ENCODE measurements around the gene MMP25.

MMP25 gene

DNA sequence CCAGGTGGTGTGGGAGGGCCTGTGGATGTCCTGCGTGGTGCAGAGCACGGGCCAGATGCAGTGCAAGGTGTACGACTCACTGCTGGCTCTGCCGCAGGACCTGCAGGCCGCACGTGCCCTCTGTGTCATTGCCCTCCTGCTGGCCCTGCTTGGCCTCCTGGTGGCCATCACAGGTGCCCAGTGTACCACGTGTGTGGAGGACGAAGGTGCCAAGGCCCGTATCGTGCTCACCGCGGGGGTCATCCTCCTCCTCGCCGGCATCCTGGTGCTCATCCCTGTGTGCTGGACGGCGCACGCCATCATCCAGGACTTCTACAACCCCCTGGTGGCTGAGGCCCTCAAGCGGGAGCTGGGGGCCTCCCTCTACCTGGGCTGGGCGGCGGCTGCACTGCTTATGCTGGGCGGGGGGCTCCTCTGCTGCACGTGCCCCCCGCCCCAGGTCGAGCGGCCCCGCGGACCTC lies 32.8 kb upstream of the MMP25 start:
- no peak for TF ChIP-seq SIN3A (IDR thresholded peaks at IDR 0.05; ENCODE audit: borderline replicate concordance, insufficient read depth, low read length)
- TF ChIP-seq POLR2AphosphoS5 (IDR thresholded peaks at IDR 0.05; ENCODE audit: low read depth, low read length) = no peak
- TF ChIP-seq REST (IDR thresholded peaks at IDR 0.05; ENCODE audit: insufficient read depth in 1 of 2, low read depth in 2 of 2, low read length in 2 of 2) = no peak
- TF ChIP-seq FOXP2 (optimal IDR thresholded peaks at IDR 0.05; ENCODE audit: borderline replicate concordance, extremely low read depth, extremely low read length, insufficient read depth) = no peak
- no peak for TF ChIP-seq TAF1 (IDR thresholded peaks at IDR 0.05; ENCODE audit: borderline replicate concordance, insufficient read depth, low read length)

- no peak for TF ChIP-seq FOXP2 (optimal IDR thresholded peaks at IDR 0.05; ENCODE audit: borderline replicate concordance, extremely low read depth, extremely low read length, insufficient read depth)
- TF ChIP-seq POLR2AphosphoS5 (IDR thresholded peaks at IDR 0.05; ENCODE audit: low read depth, low read length) = no peak
- TF ChIP-seq REST (IDR thresholded peaks at IDR 0.05; ENCODE audit: insufficient read depth in 1 of 2, low read depth in 2 of 2, low read length in 2 of 2) = no peak
- TF ChIP-seq TAF1 (IDR thresholded peaks at IDR 0.05; ENCODE audit: borderline replicate concordance, insufficient read depth, low read length) = no peak
- TF ChIP-seq SIN3A (IDR thresholded peaks at IDR 0.05; ENCODE audit: borderline replicate concordance, insufficient read depth, low read length) = no peak
Measured at GRCh38 chr16:3013998-3014690, 32.2 kb upstream of the MMP25 start.

GRCh38 chr16:3014971-3015370 lies 31.4 kb upstream of the MMP25 start:
- TF ChIP-seq REST (IDR thresholded peaks at IDR 0.05; ENCODE audit: insufficient read depth in 1 of 2, low read depth in 2 of 2, low read length in 2 of 2) (no peak), TAF1 (IDR thresholded peaks at IDR 0.05; ENCODE audit: borderline replicate concordance, insufficient read depth, low read length) (no peak), POLR2AphosphoS5 (IDR thresholded peaks at IDR 0.05; ENCODE audit: low read depth, low read length) (no peak), SIN3A (IDR thresholded peaks at IDR 0.05; ENCODE audit: borderline replicate concordance, insufficient read depth, low read length) (no peak), FOXP2 (optimal IDR thresholded peaks at IDR 0.05; ENCODE audit: borderline replicate concordance, extremely low read depth, extremely low read length, insufficient read depth) (no peak)

GRCh38 chr16:3015865-3016521 lies 30.4 kb upstream of the MMP25 start:
- TF ChIP-seq SIN3A (IDR thresholded peaks at IDR 0.05; ENCODE audit: borderline replicate concordance, insufficient read depth, low read length) (no peak), POLR2AphosphoS5 (IDR thresholded peaks at IDR 0.05; ENCODE audit: low read depth, low read length) (no peak), TAF1 (IDR thresholded peaks at IDR 0.05; ENCODE audit: borderline replicate concordance, insufficient read depth, low read length) (no peak), FOXP2 (optimal IDR thresholded peaks at IDR 0.05; ENCODE audit: borderline replicate concordance, extremely low read depth, extremely low read length, insufficient read depth) (no peak), REST (IDR thresholded peaks at IDR 0.05; ENCODE audit: insufficient read depth in 1 of 2, low read depth in 2 of 2, low read length in 2 of 2) (no peak)
